BLaER1 (cell line): Measurements from ENCODE around the gene SPRYD7.

Source experiments
- H3K27ac ChIP-seq: shearing (Covaris generic); formaldehyde crosslinking; 2 replicates; pipeline ENCODE4 v1.8.1; 2022
- H3K27me3 ChIP-seq: shearing (Covaris generic); formaldehyde crosslinking; 2 replicates; pipeline ENCODE4 v1.8.1; 2022
- H3K36me3 ChIP-seq: shearing (Covaris generic); formaldehyde crosslinking; 2 replicates; pipeline ENCODE4 v1.8.1; 2022
- H3K4me1 ChIP-seq: shearing (Covaris generic); formaldehyde crosslinking; 2 replicates; pipeline ENCODE4 v1.8.1; 2022
- H3K4me2 ChIP-seq: shearing (Covaris generic); formaldehyde crosslinking; 2 replicates; pipeline ENCODE4 v1.8.1; 2022
- H3K4me3 ChIP-seq: shearing (Covaris generic); formaldehyde crosslinking; 2 replicates; pipeline ENCODE4 v1.8.1; 2022
- H3K9ac ChIP-seq: shearing (Covaris generic); formaldehyde crosslinking; 2 replicates; pipeline ENCODE4 v1.8.1; 2022
- H3K9me3 ChIP-seq: shearing (Covaris generic); formaldehyde crosslinking; 2 replicates; pipeline ENCODE4 v1.8.1; 2022
- H4K20me1 ChIP-seq: shearing (Covaris generic); formaldehyde crosslinking; 2 replicates; pipeline ENCODE4 v1.8.1; 2022
- Cebpa-rat ChIP-seq: shearing (Covaris generic); IDR thresholded peaks from 2 replicates; pipeline ENCODE4 v1.8.1; 2022

SPRYD7 gene

DNA sequence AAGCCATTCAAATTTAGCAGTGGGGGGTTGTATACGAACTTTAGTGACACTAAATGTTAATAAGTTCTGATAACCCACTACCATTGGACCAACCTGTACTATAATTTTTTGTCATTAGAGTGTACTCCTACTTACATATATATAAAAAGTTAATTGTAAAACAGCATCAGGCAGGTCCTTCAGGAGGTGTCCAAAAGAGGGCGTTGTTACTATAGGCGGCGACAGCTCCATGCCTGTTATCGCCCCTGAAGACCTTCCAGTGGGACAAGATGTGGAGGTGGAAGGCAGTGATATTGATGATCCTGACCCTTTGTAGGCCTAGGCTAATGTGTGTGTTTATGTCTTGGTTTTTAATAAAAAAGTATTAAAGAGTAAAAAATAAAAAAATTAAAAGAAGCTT, 27.5 kb downstream of the SPRYD7 start:
- no peak for TF ChIP-seq Cebpa-rat
- no peak overlapping the region for H3K27ac ChIP-seq
- peaks cover 20% of the 10 kb centered on the region; the same call in 1 of the 2 replicates for H3K9me3 ChIP-seq

DNA sequence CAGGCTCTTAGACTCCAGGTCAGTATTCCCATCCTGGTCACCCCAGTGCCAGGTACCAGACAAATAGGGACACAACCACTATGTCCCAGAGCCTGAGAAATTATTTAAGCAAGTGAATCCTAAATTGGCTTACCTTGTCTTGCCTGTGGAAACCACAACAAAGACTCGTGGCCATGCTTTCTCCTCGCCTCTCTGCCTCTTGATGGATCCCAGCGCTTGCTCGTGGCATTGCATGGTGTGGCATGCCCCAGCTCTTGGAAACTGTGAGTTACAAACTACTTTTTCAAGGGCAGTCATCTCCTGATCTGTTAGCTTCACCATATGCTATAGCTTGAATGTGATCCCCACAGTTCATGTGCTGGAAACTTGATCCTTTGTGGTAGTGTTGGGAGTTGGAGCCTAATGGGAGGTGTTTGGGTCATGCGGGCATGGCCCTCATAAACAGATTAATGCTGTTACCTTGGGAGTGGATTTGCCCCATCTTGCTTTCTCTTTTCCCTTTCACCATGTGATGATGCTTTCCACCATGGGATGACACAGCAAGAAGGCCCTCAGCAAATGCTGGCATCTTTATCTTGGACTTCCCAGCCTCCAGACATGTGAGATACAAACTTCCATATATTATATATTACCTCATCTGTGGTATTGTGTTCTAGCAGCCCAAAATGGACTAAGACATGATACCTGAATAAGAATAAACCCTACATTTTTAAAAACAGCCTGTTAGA, 31.2 kb downstream of the SPRYD7 start:
- Histone ChIP-seq H3K27ac (no peak overlapping the region), H3K4me1 (no peaks in the 10 kb centered on the region), H3K36me3 (no peaks in the 10 kb centered on the region), H3K27me3 (no peaks in the 10 kb centered on the region), H3K9me3 (peaks cover 8% of the 10 kb centered on the region; the same call in 1 of the 2 replicates), H3K4me2 (no peak overlapping the region), H4K20me1 (no peaks in the 10 kb centered on the region), H3K4me3 (no peak overlapping the region), H3K9ac (no peak overlapping the region)
- TF ChIP-seq Cebpa-rat, result no peak

More for the DNA sequence above, 27.5 kb downstream of the SPRYD7 start:
- H4K20me1 ChIP-seq, result no peaks in the 10 kb centered on the region
- no peaks in the 10 kb centered on the region for H3K4me1 ChIP-seq
- peaks cover 16% of the 10 kb centered on the region for H3K36me3 ChIP-seq
- no peak overlapping the region for H3K4me2 ChIP-seq
- no peak overlapping the region for H3K4me3 ChIP-seq
- no peaks in the 10 kb centered on the region for H3K27me3 ChIP-seq
- no peak overlapping the region for H3K9ac ChIP-seq

DNA sequence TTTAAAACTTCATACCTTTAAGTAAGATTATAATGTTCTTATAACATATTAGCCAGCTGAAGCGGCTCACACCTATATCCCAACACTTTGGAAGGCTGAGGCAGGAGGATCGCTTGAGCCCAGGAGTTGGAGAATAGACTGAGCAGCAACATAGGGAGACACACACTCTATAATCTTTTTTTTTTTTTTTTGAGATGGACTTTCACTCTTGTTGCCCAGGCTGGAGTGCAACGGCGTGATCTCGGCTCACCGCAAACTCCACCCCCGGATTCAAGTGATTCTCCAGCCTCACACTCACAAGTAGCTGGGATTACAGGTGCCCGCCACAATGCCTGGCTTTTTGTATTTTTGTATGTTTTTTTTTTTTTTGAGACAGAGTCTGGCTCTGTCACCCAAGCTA, 37.3 kb downstream of the SPRYD7 start:
- H3K9me3 ChIP-seq, result 0 out of 2 replicates have a peak, but pooled peaks cover 5% of the 10 kb centered on the region
- H3K27me3 ChIP-seq, result no peaks in the 10 kb centered on the region
- H3K4me2 ChIP-seq, result no peak overlapping the region
- no peak overlapping the region for H3K4me3 ChIP-seq
- no peak overlapping the region for H3K27ac ChIP-seq
- H3K9ac ChIP-seq, result no peak overlapping the region
- TF ChIP-seq Cebpa-rat, result no peak
- H3K4me1 ChIP-seq, result no peaks in the 10 kb centered on the region
- no peaks in the 10 kb centered on the region for H4K20me1 ChIP-seq
- H3K36me3 ChIP-seq, result no peaks in the 10 kb centered on the region

DNA sequence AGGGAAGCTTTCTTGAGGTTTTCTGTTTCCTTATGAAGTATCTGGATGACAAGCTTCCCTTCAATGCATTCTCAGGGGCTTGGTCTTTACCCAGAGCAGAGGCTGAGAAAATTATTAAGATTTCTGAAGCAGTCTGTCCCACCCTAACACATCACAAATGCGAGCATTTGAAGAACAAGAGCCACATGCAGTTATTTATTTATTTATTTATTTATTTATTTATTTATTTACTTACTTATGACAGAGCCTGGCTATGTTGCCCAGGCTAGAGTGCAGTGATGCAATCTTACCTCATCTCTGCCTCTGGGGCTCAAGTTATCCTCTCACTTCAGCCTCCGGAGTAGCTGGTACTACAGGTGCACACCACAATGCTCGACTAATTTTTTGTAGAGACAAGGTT, 38.4 kb downstream of the SPRYD7 start:
- Histone ChIP-seq H3K27ac (no peak overlapping the region), H3K27me3 (no peaks in the 10 kb centered on the region), H3K9ac (no peak overlapping the region), H3K4me2 (no peak overlapping the region), H3K4me3 (no peak overlapping the region), H3K36me3 (no peaks in the 10 kb centered on the region), H4K20me1 (no peaks in the 10 kb centered on the region), H3K9me3 (0 out of 2 replicates have a peak, but pooled peaks cover 10% of the 10 kb centered on the region), H3K4me1 (no peaks in the 10 kb centered on the region)
- TF ChIP-seq Cebpa-rat, result no peak

DNA sequence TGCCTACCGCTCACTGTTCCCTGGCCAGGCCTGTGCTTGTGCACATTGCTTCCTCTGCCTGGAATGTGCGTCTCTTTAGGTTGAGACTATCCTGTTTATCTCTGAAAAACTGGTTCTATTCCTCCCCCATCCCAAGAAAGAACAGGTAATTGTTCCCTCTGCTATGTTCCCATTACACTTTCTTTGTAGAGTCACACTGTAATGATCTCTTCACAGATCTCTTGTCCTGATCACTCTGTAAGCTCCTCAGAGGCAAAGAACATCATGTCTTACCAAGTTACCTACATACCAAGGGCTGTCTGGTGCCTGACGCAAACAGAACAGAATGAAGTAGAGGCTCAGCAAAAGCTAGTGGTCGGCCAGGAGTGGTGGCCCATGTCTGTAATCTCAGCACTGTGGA, 40.3 kb downstream of the SPRYD7 start:
- Histone ChIP-seq H3K4me1 (no peaks in the 10 kb centered on the region), H3K27me3 (no peaks in the 10 kb centered on the region), H3K9me3 (0 out of 2 replicates have a peak, but pooled peaks cover 10% of the 10 kb centered on the region), H3K4me3 (no peak overlapping the region), H3K36me3 (no peaks in the 10 kb centered on the region), H3K4me2 (no peak overlapping the region), H3K27ac (no peak overlapping the region), H4K20me1 (no peaks in the 10 kb centered on the region), H3K9ac (no peak overlapping the region)
- TF ChIP-seq Cebpa-rat, result no peak

DNA sequence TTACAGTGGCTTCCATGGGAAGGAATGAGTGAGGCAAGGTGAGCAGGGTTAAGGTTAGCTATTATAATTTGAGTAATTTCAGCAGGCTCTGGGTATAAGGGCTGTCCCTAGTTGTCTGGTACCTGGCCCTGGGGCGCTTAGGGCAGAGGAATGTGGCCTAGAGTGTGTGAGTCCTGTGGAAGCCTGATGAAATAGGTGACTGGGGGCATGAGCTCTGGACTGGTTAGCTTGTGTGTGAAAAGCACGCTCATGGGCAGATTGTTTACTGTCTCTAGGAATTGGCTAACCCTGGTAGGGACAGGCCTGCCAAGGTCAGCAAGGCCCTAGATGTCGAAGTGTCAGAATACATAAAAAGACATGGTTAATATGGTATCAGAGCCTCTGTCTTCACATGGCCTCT, 42.5 kb downstream of the SPRYD7 start:
- Histone ChIP-seq H3K4me3 (no peak overlapping the region), H3K27ac (no peak overlapping the region), H3K4me2 (no peak overlapping the region), H3K27me3 (no peaks in the 10 kb centered on the region), H3K36me3 (no peaks in the 10 kb centered on the region), H3K9me3 (peaks cover 27% of the 10 kb centered on the region; the same call in 1 of the 2 replicates), H3K4me1 (no peaks in the 10 kb centered on the region), H3K9ac (no peak overlapping the region), H4K20me1 (no peaks in the 10 kb centered on the region)
- TF ChIP-seq Cebpa-rat, result no peak

DNA sequence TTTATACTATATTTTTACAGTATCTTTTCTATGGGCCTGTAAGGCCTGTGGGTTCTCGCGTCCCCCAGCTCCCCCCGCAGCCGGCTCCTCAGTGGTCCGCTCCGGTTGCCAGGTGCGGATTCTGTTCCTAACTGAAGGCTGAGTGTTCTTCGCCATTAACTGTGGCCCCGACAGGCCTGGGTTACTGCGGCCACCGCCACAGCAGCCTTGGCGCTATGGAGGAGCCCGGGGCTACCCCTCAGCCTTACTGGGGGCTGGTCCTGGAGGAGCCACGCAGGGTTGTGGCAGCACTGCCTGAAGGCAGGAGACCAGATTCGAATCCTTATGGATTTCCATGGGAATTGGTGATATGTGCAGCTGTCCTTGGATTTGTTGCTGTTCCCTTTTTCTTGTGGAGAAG, 45.8 kb downstream of the SPRYD7 start:
- TF ChIP-seq Cebpa-rat, result no peak
- no peaks in the 10 kb centered on the region for H4K20me1 ChIP-seq
- H3K36me3 ChIP-seq, result no peaks in the 10 kb centered on the region
- H3K9ac ChIP-seq, result no peak overlapping the region
- H3K4me2 ChIP-seq, result no peak overlapping the region
- no peak overlapping the region for H3K4me3 ChIP-seq
- H3K9me3 ChIP-seq, result peaks cover 44% of the 10 kb centered on the region
- no peaks in the 10 kb centered on the region for H3K27me3 ChIP-seq
- H3K27ac ChIP-seq, result no peak overlapping the region
- H3K4me1 ChIP-seq, result no peaks in the 10 kb centered on the region

DNA sequence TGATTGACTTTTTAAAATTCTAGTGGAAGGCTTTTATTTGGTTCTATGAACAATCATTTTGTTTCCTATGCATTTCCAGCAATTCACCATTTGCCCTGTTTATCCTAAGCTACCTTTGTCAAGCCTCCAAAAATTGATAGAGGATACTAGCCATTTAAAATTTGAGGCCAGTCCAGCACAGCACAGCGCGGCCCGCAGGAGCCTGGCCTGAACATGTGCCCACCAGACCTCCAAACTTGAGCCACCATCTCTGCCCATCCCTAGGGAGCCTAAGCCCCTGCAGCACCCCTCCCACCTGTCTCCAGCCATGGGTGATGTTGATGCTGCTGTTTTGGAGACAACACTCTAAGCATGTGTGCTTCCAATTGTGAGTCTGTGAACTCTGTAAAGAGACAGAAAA, 57.5 kb downstream of the SPRYD7 start:
- no peaks in the 10 kb centered on the region for H3K4me1 ChIP-seq
- no peaks in the 10 kb centered on the region for H3K36me3 ChIP-seq
- no peak overlapping the region for H3K4me2 ChIP-seq
- H3K4me3 ChIP-seq, result no peak overlapping the region
- no peak overlapping the region for H3K27ac ChIP-seq
- peaks cover 78% of the 10 kb centered on the region for H3K9me3 ChIP-seq
- H3K27me3 ChIP-seq, result no peaks in the 10 kb centered on the region
- H3K9ac ChIP-seq, result no peak overlapping the region
- no peak for TF ChIP-seq Cebpa-rat
- H4K20me1 ChIP-seq, result no peaks in the 10 kb centered on the region

DNA sequence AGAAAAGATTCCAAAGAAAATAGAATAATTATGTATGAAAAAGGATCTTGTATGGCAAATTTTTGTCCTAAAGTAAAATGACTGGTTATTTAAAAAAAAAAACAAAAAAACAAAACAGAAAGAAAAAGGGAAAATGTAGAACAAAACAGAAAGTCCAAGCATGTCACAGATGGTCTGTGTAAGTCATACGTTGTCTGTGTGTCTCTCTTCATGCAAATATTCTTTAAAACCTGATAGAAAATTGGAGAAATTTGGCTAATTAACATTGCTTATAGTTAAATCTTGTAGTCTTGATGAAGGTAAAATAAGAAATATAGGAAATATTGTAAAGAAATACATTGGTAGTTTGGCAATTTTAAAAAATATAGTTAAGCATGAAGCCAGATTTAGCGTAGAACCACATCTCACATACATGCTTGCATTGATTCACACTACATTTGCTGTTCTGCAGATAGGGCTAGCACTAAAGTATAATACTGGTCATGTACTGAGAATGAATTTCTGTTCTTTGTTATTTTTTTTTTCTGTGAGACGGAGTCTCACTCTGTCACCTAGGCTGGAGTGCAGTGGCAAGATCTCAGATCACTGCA, 58.4 kb downstream of the SPRYD7 start:
- H4K20me1 ChIP-seq, result no peaks in the 10 kb centered on the region
- H3K27me3 ChIP-seq, result no peaks in the 10 kb centered on the region
- H3K27ac ChIP-seq, result no peak overlapping the region
- H3K4me2 ChIP-seq, result no peak overlapping the region
- peaks cover 82% of the 10 kb centered on the region for H3K9me3 ChIP-seq
- H3K9ac ChIP-seq, result no peak overlapping the region
- TF ChIP-seq Cebpa-rat, result no peak
- no peaks in the 10 kb centered on the region for H3K36me3 ChIP-seq
- H3K4me3 ChIP-seq, result no peak overlapping the region
- H3K4me1 ChIP-seq, result no peaks in the 10 kb centered on the region

DNA sequence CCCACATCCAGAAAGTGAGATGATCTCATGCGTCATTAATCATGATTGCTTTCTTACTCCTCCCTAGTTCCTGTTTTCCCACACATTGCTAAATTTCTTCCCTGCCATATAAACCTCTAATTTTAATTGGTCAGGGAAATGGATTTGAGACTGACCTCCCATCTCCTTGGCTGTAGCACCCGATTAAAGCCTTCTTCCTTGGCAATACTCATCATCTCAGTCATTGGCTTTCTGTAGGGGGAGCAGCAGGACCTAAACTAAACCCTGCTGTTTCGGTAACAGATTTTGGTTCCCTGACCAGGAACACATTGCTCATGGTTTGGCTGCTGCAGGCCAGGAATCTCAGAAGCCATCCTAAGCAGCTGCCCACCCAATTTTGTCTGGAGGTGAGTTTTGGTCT, 61.7 kb downstream of the SPRYD7 start:
- no peaks in the 10 kb centered on the region for H3K27me3 ChIP-seq
- H3K4me1 ChIP-seq, result no peaks in the 10 kb centered on the region
- H3K4me3 ChIP-seq, result no peak overlapping the region
- no peak overlapping the region for H3K9ac ChIP-seq
- peaks cover 85% of the 10 kb centered on the region for H3K9me3 ChIP-seq
- H3K27ac ChIP-seq, result no peak overlapping the region
- no peak overlapping the region for H3K4me2 ChIP-seq
- H3K36me3 ChIP-seq, result no peaks in the 10 kb centered on the region
- TF ChIP-seq Cebpa-rat, result no peak
- no peaks in the 10 kb centered on the region for H4K20me1 ChIP-seq
